K562 (cell line): Measurements from ENCODE around the gene WASL. TPM values are rescaled to one million over a fixed set of nuclear protein-coding genes. Genes with fewer than 3 reads are reported as not detected.

Experiments used
- ATF4 ChIP-seq: fragments of 450-650 bp; formaldehyde crosslinking; IDR thresholded peaks from 2 replicates; pipeline ENCODE4 v1.4.0; 2022; ENCODE audit warnings: mild to moderate bottlenecking, moderate library complexity
- BACH1 ChIP-seq: fragments of 200-800 bp; sonication (Bioruptor generic); IDR thresholded peaks from 2 replicates; pipeline ENCODE4 v1.6.1; 2016; ENCODE audit warnings: missing genetic modification characterization, missing compliant biosample characterization
- BCL6 ChIP-seq: fragments of 250-450 bp; sonication (Bioruptor Pico); IDR thresholded peaks from 2 replicates; pipeline ENCODE4 v1.4.0; 2020
- BDP1 ChIP-seq: IDR thresholded peaks from 3 replicates; pipeline ENCODE4 v1.6.1; 2011; ENCODE audit not compliant: insufficient read length, insufficient read depth
- BRCA1 ChIP-seq, 2 experiments: fragments of 450-650 bp in 1 of 2; sonication (generic) in 1 of 2; formaldehyde crosslinking in 1 of 2; IDR thresholded peaks; 2 replicates each; pipeline versions ENCODE4 v1.5.0 to v1.6.1; 2017 to 2020; ENCODE audit warnings: mild to moderate bottlenecking in 1 of 2, missing genetic modification reagents in 1 of 2
- CBFA2T2 ChIP-seq: fragments of 450-650 bp; conservative IDR thresholded peaks from 2 replicates; pipeline ENCODE4 v1.6.1; 2017; ENCODE audit warnings: mild to moderate bottlenecking
- FOXO4 ChIP-seq: fragments of 450-650 bp; formaldehyde crosslinking; IDR thresholded peaks from 2 replicates; pipeline ENCODE4 v1.4.0; 2020; ENCODE audit warnings: mild to moderate bottlenecking, moderate library complexity
- HCFC1 ChIP-seq: IDR thresholded peaks from 2 replicates; pipeline ENCODE4 v1.6.1; 2012; ENCODE audit warnings: low read depth, low read length, improper control_type of control experiment
- LEF1 ChIP-seq: fragments of 450-650 bp; IDR thresholded peaks from 2 replicates; pipeline ENCODE4 v1.6.1; 2016; ENCODE audit warnings: mild to moderate bottlenecking
- MAZ ChIP-seq, 2 experiments: fragments of 450-650 bp in 1 of 2; sonication (generic) in 1 of 2; formaldehyde crosslinking; IDR thresholded peaks in 1 of 2; conservative IDR thresholded peaks in 1 of 2; 2 replicates each; pipeline versions ENCODE4 v1.4.0 to v1.5.0; 2020; ENCODE audit warnings: mild to moderate bottlenecking in 1 of 2, missing genetic modification reagents in 1 of 2
- MCM7 ChIP-seq, 2 experiments: fragments of 450-650 bp; IDR thresholded peaks; 2 replicates each; pipeline ENCODE4 v1.6.1; 2016 to 2018
- MITF ChIP-seq: IDR thresholded peaks from 2 replicates; pipeline ENCODE4 v1.6.1; 2014; ENCODE audit warnings: antibody characterized with exemption
- NONO ChIP-seq, 2 experiments: fragments of 200-400 bp in 1 of 2; fragments of 450-650 bp in 1 of 2; formaldehyde crosslinking in 1 of 2; IDR thresholded peaks; 2 replicates each; pipeline ENCODE4 v1.6.1; 2017; ENCODE audit warnings: low read depth in 2 of 2, mild to moderate bottlenecking in 2 of 2, moderate library complexity in 2 of 2, low read length in 1 of 2
- PHB2 ChIP-seq: fragments of 450-650 bp; IDR thresholded peaks from 2 replicates; pipeline ENCODE4 v1.6.1; 2017; ENCODE audit warnings: low read depth
- PTTG1 ChIP-seq: fragments of 450-650 bp; IDR thresholded peaks from 2 replicates; pipeline ENCODE4 v1.6.1; 2016; ENCODE audit warnings: low read depth, mild to moderate bottlenecking, missing genetic modification characterization, missing compliant biosample characterization
- XRCC5 ChIP-seq: fragments of 200-400 bp; formaldehyde crosslinking; IDR thresholded peaks from 2 replicates; pipeline ENCODE4 v1.6.1; 2017; ENCODE audit warnings: low read depth, mild to moderate bottlenecking, low read length
- ZBTB8A ChIP-seq: fragments of 450-650 bp; IDR thresholded peaks from 2 replicates; pipeline ENCODE4 v1.6.1; 2018; ENCODE audit warnings: mild to moderate bottlenecking, moderate library complexity; ENCODE audit not compliant: partially characterized antibody
- ZNF398 ChIP-seq: fragments of 250-450 bp; sonication (Bioruptor Pico); IDR thresholded peaks from 2 replicates; pipeline ENCODE4 v1.8.0; 2021; ENCODE audit warnings: moderate library complexity, mild to moderate bottlenecking, inconsistent platforms
- polyA plus RNA-seq, 8 experiments: library from polyadenylated mRNA; depleted of rRNA in 4 of 8; stranded (reverse) in 5 of 8; unstranded in 3 of 8; fragments of >200 nt; fragmentation: Nextera tagmentation in 2 of 8; fragmentation: Illumina TruSeq in 1 of 8; extraction: Ambion mirVana in 2 of 8; extraction: Trizol in 1 of 8; gene quantifications; 2 replicates each; pipeline versions ENCODE4 v1.2.1 to v1.2.3, GENCODE V29; 2011 to 2014; ENCODE audit warnings: inconsistent platforms in 1 of 8, missing spikeins in 1 of 8
- total RNA-seq, 7 experiments: library from RNA; depleted of rRNA in 6 of 7; stranded (reverse); fragments of >200 nt in 6 of 7; fragmentation: Illumina TruSeq in 2 of 7; extraction: Trizol in 2 of 7; gene quantifications; 2 replicates each; pipeline versions ENCODE4 v1.2.1 to v1.2.3, GENCODE V29; 2011 to 2021; ENCODE audit warnings: low replicate concordance in 1 of 7
- TF ChIP-seq, protein P1 (sequence below): fragments of 200-400 bp; formaldehyde crosslinking; IDR thresholded peaks from 2 replicates; pipeline ENCODE4 v1.6.1; 2017; ENCODE audit warnings: mild to moderate bottlenecking, low read depth, low read length, moderate library complexity
- TF ChIP-seq, protein P2 (sequence below): sonication (generic); IDR thresholded peaks from 2 replicates; pipeline ENCODE4 v1.6.1; 2016

The WASL gene
- total and polyA plus RNA-seq, 9 of the 15 experiments (the other 6 are each of a cell fraction or from before 2014, with no cell fraction given): 3.2 to 13.9 (median 8.3) TPM

DNA sequence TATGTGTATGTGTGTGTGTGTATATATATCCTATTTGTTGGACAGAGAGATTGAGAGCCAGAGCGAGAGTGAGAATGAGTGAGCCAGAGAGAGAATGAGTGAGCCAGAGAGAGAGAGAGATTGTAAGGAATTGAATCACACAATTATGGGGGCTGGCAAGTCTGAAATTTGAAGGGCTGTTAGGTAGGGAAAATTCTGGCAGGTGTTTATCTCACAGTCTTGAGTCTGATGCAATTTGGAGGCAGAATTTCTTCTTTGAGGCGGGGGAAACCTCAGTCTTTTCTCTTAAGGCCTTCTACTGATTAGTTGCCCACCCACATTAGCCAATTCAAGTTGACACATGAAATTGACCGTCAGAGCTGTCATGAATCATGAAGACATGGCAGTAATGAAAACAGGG is 41.0 kb upstream of the WASL start (continued):
- TF ChIP-seq FOXO4 (CRISPR knock-in tag) (no peak), ZNF398 (no peak), LEF1 (peak; percentile 65; the same call in 1 of the 2 replicates), ATF4 (CRISPR knock-in tag) (peak; percentile 92), CBFA2T2 (no peak; the same call in 1 of the 2 replicates), HCFC1 (no peak), PTTG1 (tag) (no peak), BDP1 (no peak), ZBTB8A (no peak), BCL6 (CRISPR knock-in tag) (no peak), MAZ (CRISPR knock-in tag; conservative IDR thresholded peaks at IDR 0.05 in 1 of 2, IDR thresholded peaks at IDR 0.05 in 1 of 2) (0 out of 4 replicates have a peak, but pooled peaks of 1 of the 2 experiments have one; percentile 29), MITF (no peak), PHB2 (no peak), BACH1 (peak; percentile 49; the same call in 1 of the 2 replicates), NONO (IDR thresholded peaks at IDR 0.05; ENCODE audit: low read depth in 2 of 2, low read length in 1 of 2) (no peak), BRCA1 (IDR thresholded peaks at IDR 0.05) (no peak), BRCA1 (CRISPR knock-in tag; IDR thresholded peaks at IDR 0.05) (no peak), XRCC5 (no peak), MCM7 (IDR thresholded peaks at IDR 0.05) (no peak)
- TF ChIP-seq, protein P1, sequence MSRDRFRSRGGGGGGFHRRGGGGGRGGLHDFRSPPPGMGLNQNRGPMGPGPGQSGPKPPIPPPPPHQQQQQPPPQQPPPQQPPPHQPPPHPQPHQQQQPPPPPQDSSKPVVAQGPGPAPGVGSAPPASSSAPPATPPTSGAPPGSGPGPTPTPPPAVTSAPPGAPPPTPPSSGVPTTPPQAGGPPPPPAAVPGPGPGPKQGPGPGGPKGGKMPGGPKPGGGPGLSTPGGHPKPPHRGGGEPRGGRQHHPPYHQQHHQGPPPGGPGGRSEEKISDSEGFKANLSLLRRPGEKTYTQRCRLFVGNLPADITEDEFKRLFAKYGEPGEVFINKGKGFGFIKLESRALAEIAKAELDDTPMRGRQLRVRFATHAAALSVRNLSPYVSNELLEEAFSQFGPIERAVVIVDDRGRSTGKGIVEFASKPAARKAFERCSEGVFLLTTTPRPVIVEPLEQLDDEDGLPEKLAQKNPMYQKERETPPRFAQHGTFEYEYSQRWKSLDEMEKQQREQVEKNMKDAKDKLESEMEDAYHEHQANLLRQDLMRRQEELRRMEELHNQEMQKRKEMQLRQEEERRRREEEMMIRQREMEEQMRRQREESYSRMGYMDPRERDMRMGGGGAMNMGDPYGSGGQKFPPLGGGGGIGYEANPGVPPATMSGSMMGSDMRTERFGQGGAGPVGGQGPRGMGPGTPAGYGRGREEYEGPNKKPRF: no peak
- TF ChIP-seq, protein P2, sequence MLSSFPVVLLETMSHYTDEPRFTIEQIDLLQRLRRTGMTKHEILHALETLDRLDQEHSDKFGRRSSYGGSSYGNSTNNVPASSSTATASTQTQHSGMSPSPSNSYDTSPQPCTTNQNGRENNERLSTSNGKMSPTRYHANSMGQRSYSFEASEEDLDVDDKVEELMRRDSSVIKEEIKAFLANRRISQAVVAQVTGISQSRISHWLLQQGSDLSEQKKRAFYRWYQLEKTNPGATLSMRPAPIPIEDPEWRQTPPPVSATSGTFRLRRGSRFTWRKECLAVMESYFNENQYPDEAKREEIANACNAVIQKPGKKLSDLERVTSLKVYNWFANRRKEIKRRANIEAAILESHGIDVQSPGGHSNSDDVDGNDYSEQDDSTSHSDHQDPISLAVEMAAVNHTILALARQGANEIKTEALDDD: 0 out of 2 replicates have a peak, but pooled peaks have one; percentile 35
